SJCRH30 (cell line): ENCODE results near the gene SLAMF9. TPM values are rescaled to one million over a fixed set of nuclear protein-coding genes. Genes with fewer than 3 reads are reported as not detected.

ENCODE experiments used
- DNase-seq, 2 experiments: peaks; one replicate each; pipeline ENCODE4 v3.0.0-alpha.2; 2015 to 2020
- H3K27ac ChIP-seq: fragments of 250-450 bp; sonication (Bioruptor Pico); 2 replicates; pipeline ENCODE4 v1.5.1; 2020; ENCODE audit warnings: mild to moderate bottlenecking, moderate library complexity
- H3K27me3 ChIP-seq: fragments of 250-450 bp; sonication (Bioruptor Pico); 2 replicates; pipeline ENCODE4 v1.5.1; 2020; ENCODE audit warnings: mild to moderate bottlenecking, moderate library complexity
- H3K36me3 ChIP-seq: fragments of 250-450 bp; sonication (Bioruptor Pico); 2 replicates; pipeline ENCODE4 v1.5.1; 2020; ENCODE audit warnings: mild to moderate bottlenecking, moderate library complexity
- H3K4me1 ChIP-seq: fragments of 250-450 bp; sonication (Bioruptor Pico); 2 replicates; pipeline ENCODE4 v1.5.1; 2020; ENCODE audit warnings: mild to moderate bottlenecking, moderate library complexity
- H3K4me3 ChIP-seq: fragments of 250-450 bp; sonication (Bioruptor Pico); 2 replicates; pipeline ENCODE4 v1.5.1; 2020; ENCODE audit warnings: mild to moderate bottlenecking, moderate library complexity
- H3K9me3 ChIP-seq: fragments of 250-450 bp; sonication (Bioruptor Pico); replicated peaks from 2 replicates; pipeline ENCODE4 v1.5.1; 2020; ENCODE audit warnings: mild to moderate bottlenecking, moderate library complexity
- total RNA-seq: library from RNA; depleted of rRNA; stranded (reverse); fragments of >200 nt; shearing (Covaris generic); gene quantifications from 2 replicates; pipeline ENCODE4 v1.2.3, GENCODE V29; 2014

Gene SLAMF9
- total RNA-seq, 1 experiment from 2014 or later: not detected

DNA sequence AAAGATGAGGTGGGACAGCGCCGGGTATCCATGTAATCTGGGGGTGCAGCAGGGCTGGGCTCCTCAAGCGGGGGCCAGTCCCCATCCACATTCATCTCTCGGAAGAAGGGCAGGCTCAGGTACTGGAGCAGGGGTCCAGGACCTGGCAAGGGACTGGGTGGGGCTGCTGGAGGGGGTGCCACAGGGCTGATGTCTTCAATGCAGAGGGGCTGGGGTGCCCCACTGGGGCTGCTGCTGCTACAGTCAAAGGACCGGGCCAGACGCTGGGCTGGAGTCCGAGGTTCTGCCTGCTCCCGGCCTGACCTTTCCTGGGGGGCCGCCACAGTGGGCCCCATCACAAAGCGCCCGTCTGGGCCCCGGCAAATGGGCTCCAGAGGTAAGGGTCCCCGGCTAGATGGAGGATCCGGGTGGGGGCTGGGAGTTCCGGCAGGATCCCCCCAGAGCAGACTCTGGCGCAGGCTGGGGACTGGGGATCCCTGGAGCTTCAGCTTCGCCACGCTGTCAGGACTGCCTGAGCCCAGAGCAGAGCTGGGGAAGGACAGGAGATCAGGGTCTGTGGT is 25.5 kb downstream of the SLAMF9 start:
- no peaks in the 10 kb centered on the region for H3K9me3 ChIP-seq
- no peaks in the 10 kb centered on the region; the same call in 1 of the 2 replicates for H3K4me1 ChIP-seq
- no peak overlapping the region for H3K4me3 ChIP-seq
- no peaks in the 10 kb centered on the region for H3K36me3 ChIP-seq
- DNase-seq: no peak
- H3K27me3 ChIP-seq: peaks cover 8% of the 10 kb centered on the region; the same call in 1 of the 2 replicates
- no peak overlapping the region for H3K27ac ChIP-seq

DNA sequence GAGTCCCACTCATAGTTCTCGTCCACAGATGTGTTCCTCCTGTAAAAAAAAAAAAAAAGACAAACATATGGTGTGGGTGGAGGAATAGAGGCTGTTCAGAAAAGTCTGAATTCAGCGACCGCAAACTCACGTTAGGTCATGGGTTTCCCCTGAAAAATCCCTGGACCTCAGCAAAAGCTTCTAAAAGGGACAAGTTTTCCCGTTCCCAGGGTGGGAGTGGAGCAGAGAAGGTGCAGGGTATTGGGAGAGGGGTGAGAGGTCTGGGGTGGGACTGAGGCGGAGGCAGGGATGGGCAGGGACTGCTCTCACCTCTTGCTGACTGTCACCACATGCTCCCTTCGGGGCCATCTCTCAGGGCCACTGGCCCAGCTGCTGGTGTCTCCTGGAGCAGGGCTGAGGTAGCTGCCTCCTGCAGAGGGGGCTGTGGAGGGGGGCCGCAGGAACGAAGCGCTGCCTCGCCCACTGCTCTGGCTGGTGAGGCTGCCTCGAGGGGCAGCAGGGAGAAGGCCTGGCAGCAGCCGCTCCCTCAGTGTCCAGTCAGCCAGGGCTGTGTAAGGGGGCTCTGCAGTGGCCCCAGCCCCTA is 26.1 kb downstream of the SLAMF9 start:
- DNase-seq: no peak
- Histone ChIP-seq H3K4me1 (peaks cover 6% of the 10 kb centered on the region; the same call in 1 of the 2 replicates), H3K4me3 (no peak overlapping the region), H3K27me3 (peaks cover 8% of the 10 kb centered on the region; the same call in 1 of the 2 replicates), H3K9me3 (no peaks in the 10 kb centered on the region), H3K36me3 (no peaks in the 10 kb centered on the region), H3K27ac (no peak overlapping the region)

DNA sequence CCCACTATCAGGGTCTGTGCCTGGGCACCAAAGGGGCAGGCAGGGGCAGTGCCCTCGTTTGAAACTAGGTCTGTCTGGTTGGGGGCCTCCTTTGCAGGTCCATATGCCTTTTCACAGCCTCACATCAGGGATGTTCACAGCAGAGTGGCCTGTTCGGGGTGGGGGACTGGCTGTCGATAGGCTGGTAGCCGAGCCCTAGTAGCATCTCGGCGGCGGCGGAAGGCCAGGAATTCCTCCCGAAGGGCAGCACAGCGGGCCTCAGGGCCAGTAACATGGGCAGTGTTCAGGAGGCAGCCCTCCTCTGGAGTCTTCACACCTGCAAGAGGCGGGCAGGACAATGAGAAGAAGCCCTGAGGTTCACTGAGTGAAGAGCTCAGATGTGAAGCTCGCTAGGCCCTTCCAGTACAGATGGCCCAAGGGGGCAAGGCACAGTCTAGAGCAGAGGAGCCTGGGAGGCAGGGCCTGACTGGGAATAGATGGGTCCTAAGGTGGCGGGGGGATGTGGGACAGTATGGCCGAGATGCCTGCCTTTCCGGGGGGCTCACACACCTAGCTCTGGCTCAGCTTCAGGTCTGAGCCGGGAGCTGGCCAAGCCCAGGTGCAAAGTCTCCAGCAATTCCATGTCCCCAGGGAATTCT is 26.7 kb downstream of the SLAMF9 start:
- Histone ChIP-seq H3K27ac (no peak overlapping the region), H3K4me1 (peaks cover 12% of the 10 kb centered on the region), H3K4me3 (no peak overlapping the region), H3K36me3 (no peaks in the 10 kb centered on the region), H3K9me3 (no peaks in the 10 kb centered on the region), H3K27me3 (peaks cover 8% of the 10 kb centered on the region; the same call in 1 of the 2 replicates)
- no peak for DNase-seq

DNA sequence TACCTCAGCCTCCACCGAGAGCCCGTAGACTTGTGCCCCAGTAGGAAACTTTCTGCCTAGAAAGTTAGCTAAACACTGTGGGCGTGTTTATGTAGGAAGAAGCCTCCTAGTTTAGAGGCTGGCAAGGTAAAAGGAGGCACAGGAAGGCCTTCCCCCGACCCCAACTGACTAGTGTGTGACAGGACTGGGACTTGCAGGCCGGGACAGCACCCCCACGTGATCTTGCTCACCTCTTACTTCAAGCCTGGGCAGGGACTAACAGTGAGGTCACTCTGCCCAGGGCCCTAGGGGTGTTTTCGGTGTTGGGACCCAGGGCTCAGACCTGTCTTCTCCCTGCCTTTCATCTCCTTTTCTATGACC is 28.3 kb downstream of the SLAMF9 start:
- Histone ChIP-seq H3K9me3 (no peaks in the 10 kb centered on the region), H3K4me3 (peak overlapping the region; percentile 68), H3K36me3 (no peaks in the 10 kb centered on the region), H3K27me3 (peaks cover 8% of the 10 kb centered on the region; the same call in 1 of the 2 replicates), H3K27ac (peak overlapping the region; percentile 95), H3K4me1 (peaks cover 20% of the 10 kb centered on the region)
- DNase-seq: no peak

DNA sequence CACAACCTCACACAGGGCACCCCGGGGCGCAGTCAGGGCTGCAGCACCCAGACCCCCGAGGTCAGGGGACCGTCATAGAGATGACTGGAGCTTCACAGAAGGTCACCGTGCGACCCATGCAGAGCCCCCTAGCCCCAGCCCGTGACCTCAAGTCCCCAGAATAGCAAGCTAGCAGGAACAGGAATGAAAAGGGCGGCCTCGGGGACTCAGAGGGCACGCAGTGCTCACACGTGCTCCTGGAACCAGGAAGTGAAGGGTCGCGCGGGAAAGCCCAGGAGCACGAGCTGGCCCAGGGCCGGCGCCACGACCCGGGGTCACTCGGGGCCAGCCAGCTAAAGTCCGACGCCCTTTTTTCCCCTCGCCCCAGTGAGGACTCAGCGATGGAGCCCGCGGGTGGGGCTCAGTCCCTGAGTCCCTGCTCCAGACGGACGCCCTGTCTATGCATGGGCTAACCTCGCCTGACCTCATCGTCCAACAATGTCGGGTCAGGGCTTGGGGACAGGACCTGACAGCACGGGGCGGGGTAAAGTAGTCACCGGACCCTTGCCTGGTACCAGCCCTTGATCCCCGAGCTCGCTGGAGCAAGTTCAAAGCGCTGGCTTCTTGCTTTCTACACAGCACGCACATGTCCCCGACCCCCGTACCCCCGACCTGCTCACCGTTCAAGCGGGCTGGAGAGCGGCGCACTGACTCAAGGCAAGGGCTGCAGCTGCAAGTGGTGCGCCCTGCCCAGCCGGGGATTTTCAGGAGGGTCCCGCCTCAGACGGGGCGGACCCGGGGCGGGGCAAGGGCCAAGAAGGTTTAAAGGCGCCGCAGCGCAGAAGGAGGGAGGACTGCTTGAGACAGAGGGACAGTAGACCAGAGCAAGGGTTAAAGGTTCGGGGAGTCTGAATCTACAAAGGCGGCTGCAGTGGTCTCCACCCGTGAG is 29.0 kb downstream of the SLAMF9 start, which contains the start of gene TAGLN2:
TSS of gene TAGLN2 (minus strand) at position 717 of the 928 bp plus-strand sequence. CDS start 4,998 bp downstream, outside the sequence.
- H3K27me3 ChIP-seq: peaks cover 8% of the 10 kb centered on the region; the same call in 1 of the 2 replicates
- DNase-seq: peak; percentile 82
- H3K4me3 ChIP-seq: peak within 1 kb of the TSS; percentile 68
- H3K27ac ChIP-seq: peak within 1 kb of the TSS; percentile 95
- H3K9me3 ChIP-seq: no peaks in the 10 kb centered on the region
- peaks cover 1% of the 10 kb centered on the region; the same call in 1 of the 2 replicates for H3K36me3 ChIP-seq
- peaks cover 23% of the 10 kb centered on the region for H3K4me1 ChIP-seq

DNA sequence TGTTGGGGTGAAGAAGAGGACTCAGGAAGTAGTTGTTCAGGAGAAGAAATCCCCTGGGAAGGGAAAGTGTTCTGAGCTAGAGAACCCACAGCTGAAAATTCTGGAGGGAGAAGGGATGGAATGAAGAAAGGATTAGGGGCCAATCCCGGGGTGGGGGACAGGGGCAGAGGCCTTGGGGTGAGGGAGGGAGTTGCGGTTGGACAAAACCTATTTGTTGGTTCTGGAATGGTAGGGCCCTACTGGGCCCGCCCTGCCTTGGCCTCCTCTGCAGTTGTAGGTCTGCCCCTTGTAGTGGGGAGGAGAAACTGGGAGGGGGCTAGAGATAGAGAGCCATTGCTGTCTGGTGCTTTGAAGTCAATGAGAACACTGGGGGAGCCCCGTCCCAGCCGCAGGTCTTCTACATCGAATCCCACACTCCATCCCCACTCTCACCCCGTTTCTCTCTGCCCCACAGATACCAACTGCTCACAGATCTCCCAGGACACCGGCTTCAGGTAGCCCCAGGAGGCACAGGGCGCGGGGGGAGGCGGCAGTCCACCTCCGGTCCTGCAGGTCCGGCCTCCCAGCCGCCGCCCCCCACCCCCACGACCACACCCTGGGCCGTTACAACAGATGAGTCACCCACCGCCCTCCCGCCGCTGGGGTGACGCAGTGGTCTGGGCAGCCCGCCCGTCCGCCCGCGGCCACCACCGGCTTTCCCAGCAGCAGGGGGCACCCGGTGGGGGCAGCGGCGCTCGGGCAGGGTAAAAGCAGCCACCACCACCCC is 29.8 kb downstream of the SLAMF9 start:
- Histone ChIP-seq H3K9me3 (no peaks in the 10 kb centered on the region), H3K4me3 (peak overlapping the region; percentile 68), H3K4me1 (peaks cover 29% of the 10 kb centered on the region), H3K36me3 (peaks cover 7% of the 10 kb centered on the region; the same call in 1 of the 2 replicates), H3K27me3 (peaks cover 8% of the 10 kb centered on the region; the same call in 1 of the 2 replicates), H3K27ac (peak overlapping the region; percentile 95)
- peak; percentile 64 to 74 for DNase-seq

DNA sequence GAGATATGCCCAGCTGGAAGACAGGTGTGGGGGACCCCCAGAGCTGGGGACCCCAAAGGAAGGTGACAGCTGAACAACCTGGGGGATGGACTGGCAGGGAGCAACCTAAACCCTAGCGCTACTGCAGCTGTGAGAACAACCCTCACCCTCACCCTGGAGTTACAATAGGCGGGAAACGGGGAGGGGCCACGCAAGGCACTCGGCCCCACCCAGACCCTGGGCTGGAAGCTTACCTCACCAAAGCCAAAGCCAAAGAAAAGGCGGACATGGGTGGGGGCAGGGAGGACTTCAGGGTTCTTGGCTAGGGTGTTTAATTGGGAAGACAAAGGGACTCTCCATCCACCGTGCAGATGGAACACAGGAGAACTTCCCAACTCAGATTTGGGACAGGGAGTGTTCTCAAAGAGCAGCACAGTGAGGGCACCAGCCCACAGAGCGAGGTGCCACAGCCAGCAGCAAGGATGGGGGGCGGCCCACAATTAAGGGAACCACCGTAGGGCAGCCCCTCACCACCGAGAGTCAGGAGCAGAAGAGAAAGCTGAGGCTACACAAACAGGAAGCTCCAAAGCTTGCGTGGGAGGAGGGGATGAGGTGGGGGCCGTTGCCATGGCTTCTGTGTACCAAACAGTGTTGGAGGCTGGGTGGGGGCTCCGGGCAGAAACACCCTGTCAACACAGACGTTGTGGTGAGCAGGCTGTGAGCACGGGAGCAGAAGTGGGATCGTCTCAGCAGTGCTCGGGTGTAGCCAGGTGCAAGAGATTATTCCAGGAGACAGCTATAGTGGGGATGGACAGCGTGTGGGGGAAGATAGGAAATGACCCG is 30.6 kb downstream of the SLAMF9 start:
- Histone ChIP-seq H3K4me1 (peaks cover 37% of the 10 kb centered on the region), H3K36me3 (peaks cover 14% of the 10 kb centered on the region; the same call in 1 of the 2 replicates), H3K4me3 (peak overlapping the region; percentile 68), H3K9me3 (no peaks in the 10 kb centered on the region), H3K27me3 (peaks cover 8% of the 10 kb centered on the region; the same call in 1 of the 2 replicates), H3K27ac (peak overlapping the region; percentile 95)
- DNase-seq: peak; percentile 81

DNA sequence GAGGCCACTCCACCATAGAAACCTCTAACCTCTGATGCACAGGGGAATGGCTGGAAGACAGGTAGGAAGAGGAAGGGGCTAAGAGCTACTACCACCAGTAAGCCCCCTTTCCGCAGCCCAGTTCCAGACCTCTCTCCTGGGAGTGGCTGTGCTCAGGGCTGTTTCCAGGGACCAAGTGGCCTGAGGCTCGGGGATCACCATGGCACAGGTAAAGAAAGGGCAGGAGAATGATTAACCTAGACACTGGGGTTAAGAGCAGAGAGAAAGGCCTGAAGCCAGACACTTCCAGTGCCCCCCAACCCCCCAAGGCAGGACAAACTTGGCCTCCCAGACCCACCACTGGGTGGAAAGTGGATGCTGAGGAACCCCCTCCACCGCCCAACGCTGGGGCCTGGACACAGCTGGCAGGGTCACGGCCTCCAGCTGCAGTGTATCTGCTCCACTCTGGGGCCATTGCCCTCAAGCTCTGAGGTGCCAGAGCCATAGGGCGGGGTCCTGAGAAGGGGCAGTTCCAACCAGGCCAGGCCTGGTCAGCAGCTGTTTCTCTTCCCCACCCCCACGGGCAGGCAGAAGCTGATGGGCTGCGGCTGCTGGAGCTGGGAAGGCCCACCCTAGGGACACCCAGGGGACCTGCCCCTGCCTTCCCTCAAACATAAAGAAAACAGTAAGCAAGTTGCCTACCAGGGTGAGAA is 31.4 kb downstream of the SLAMF9 start:
- Histone ChIP-seq H3K36me3 (peaks cover 17% of the 10 kb centered on the region), H3K27me3 (peaks cover 8% of the 10 kb centered on the region; the same call in 1 of the 2 replicates), H3K27ac (peak overlapping the region; percentile 95), H3K4me3 (peak overlapping the region; percentile 68), H3K4me1 (peaks cover 43% of the 10 kb centered on the region), H3K9me3 (no peaks in the 10 kb centered on the region)
- peak; percentile 76 to 81 for DNase-seq

DNA sequence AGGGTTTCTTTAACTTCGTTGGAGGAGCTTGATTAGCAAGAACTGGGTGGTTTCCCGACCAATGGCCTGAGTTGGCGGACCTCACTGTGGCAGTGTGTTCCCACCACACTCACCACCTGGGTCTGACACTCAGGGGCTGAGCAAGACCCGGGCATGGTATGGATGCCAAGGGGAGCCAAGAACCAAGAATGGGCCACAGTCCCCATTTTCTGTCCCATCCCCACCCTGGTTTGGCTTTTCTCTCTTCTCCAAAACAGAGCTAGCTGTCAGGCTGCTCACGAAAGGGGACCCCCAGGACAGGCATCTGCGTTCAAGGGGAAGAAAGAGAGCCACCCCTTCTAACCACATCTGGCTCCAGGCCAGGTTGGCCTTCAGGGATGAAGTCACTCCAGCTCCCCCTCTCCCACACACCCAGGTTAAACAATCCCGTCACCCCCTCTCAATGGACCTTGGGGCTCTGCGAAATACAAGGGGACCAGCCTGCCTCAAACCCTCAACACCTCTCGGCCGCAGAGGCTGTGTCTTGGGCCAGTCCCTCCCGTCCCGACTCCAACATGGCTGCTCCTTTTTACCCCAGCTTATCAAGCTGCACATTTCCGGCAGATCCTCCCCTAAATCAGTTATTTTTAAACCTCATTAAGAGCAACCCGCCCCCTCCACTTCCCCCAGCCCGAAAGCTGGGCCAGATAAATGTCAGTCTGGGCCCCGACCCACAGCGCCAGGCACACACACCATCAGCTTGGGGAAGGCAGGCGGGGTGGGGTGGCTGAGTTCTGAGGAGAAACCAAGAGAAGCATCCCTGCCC is 32.1 kb downstream of the SLAMF9 start:
- peaks cover 18% of the 10 kb centered on the region for H3K36me3 ChIP-seq
- peaks cover 49% of the 10 kb centered on the region for H3K4me1 ChIP-seq
- no peak overlapping the region for H3K4me3 ChIP-seq
- H3K27me3 ChIP-seq: peaks cover 4% of the 10 kb centered on the region; the same call in 1 of the 2 replicates
- H3K27ac ChIP-seq: no peak overlapping the region
- peak in 1 of 2 experiments; percentile 20 for DNase-seq
- no peaks in the 10 kb centered on the region for H3K9me3 ChIP-seq

DNA sequence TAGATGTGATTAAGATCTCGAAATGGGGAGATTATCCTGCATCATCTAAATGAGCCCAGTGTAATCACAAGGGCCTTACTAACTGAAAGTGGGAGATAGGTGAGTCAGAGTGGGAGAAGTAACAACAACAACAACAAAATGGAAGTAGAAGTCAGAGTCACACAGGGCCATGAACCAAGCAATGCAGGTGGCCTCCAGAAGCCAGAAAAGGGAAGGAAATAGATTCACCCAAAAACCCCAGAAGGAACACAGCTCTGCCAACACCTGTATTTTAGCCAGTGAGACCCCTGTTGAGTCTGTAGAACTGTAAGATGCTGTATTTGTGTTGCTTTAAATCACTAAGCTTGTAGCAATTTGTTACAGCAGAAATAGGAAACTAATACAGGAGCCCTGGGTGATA is 32.8 kb downstream of the SLAMF9 start:
- Histone ChIP-seq H3K36me3 (peaks cover 18% of the 10 kb centered on the region), H3K4me1 (peaks cover 55% of the 10 kb centered on the region), H3K27me3 (no peaks in the 10 kb centered on the region), H3K4me3 (no peak overlapping the region), H3K9me3 (no peaks in the 10 kb centered on the region), H3K27ac (no peak overlapping the region)
- no peak for DNase-seq

DNA sequence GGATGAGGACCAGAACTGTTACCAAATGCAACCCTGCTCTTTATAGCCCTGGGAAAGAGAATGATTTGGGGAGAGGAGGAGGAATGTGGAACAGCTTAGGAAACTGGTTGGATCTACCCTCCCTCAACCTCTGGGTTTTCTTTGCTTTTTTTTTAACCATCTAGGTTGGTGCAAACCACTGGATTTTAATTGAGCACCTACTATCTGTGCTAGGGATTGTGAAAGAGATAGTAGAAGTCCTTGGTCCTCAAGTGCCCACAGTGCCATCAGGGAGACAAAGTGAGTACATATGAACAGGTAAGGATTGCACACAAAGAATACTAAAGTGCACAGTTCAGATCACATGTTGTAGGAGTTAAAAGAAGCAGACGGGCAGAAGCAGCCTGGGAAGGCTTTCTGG is 33.4 kb downstream of the SLAMF9 start:
- Histone ChIP-seq H3K4me1 (peaks cover 60% of the 10 kb centered on the region), H3K27me3 (no peaks in the 10 kb centered on the region), H3K4me3 (no peak overlapping the region), H3K27ac (no peak overlapping the region), H3K9me3 (no peaks in the 10 kb centered on the region), H3K36me3 (peaks cover 18% of the 10 kb centered on the region)
- DNase-seq: no peak

DNA sequence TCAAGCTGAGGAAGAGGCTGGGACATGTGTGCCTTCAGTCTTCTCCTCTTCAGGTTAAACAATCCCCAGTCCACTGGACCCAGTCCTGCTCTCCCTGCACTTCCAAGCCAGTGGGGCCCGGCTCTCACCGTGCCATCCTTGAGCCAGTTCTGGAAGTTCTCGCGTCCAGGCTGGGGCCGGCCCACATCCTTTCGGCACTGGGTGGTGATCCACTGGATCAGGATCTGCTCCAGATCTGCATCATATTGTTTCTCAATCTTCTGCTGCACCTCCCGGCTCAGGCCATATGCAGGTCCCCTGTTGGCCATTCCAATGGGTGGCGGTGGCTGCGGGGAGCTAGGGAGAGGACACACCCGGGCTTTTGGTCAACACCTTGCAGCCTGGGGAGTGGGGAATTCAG is 33.8 kb downstream of the SLAMF9 start:
- peaks cover 18% of the 10 kb centered on the region for H3K36me3 ChIP-seq
- no peak overlapping the region for H3K27ac ChIP-seq
- peaks cover 65% of the 10 kb centered on the region for H3K4me1 ChIP-seq
- H3K4me3 ChIP-seq: no peak overlapping the region
- H3K27me3 ChIP-seq: no peaks in the 10 kb centered on the region
- DNase-seq: no peak
- no peaks in the 10 kb centered on the region for H3K9me3 ChIP-seq
